ENCODE measurements around the gene RPS21. TPM values are rescaled to one million over a fixed set of nuclear protein-coding genes. Genes with fewer than 3 reads are reported as not detected.

RPS21 gene
- total RNA-seq, 1 donor from 2014 or later, result 1,935 TPM

- intact Hi-C loops (cut with DNase I), result no loop called here
- no peak for DNase-seq (ENCODE audit: extremely low spot score in 2 of 2)
- H3K9me3 ChIP-seq, result no peaks in the 10 kb centered on the region
- no peaks in the 10 kb centered on the region for H3K36me3 ChIP-seq
- H3K4me1 ChIP-seq, result no peaks in the 10 kb centered on the region
- H3K27me3 ChIP-seq, result no peaks in the 10 kb centered on the region
- H3K27ac ChIP-seq, result no peak overlapping the region
- H3K4me3 ChIP-seq, result no peak overlapping the region
- TF ChIP-seq POLR2A (IDR thresholded peaks at IDR 0.05), result no peak
- no peak for TF ChIP-seq CTCF (IDR thresholded peaks at IDR 0.05)
- TF ChIP-seq POLR2AphosphoS5 (IDR thresholded peaks at IDR 0.05; ENCODE audit: insufficient read depth in 1 of 2, low read depth in 1 of 2), result no peak
Observed at GRCh38 chr20:62420846-62421715, 34.2 kb downstream of the RPS21 start.

GRCh38 chr20:62421716-62421990, 34.8 kb downstream of the RPS21 start:
- no peaks in the 10 kb centered on the region for H3K9me3 ChIP-seq
- no peaks in the 10 kb centered on the region for H3K4me1 ChIP-seq
- H3K4me3 ChIP-seq, result no peak overlapping the region
- no peaks in the 10 kb centered on the region for H3K27me3 ChIP-seq
- intact Hi-C loops (cut with DNase I), result no loop called here
- H3K36me3 ChIP-seq, result no peaks in the 10 kb centered on the region
- H3K27ac ChIP-seq, result no peak overlapping the region
- DNase-seq (ENCODE audit: extremely low spot score in 2 of 2), result no peak
- TF ChIP-seq POLR2AphosphoS5 (IDR thresholded peaks at IDR 0.05; ENCODE audit: insufficient read depth in 1 of 2, low read depth in 1 of 2) (no peak), POLR2A (IDR thresholded peaks at IDR 0.05) (no peak), CTCF (IDR thresholded peaks at IDR 0.05) (no peak)

- H3K27me3 ChIP-seq, result no peaks in the 10 kb centered on the region
- TF ChIP-seq CTCF (IDR thresholded peaks at IDR 0.05) (no peak), POLR2A (IDR thresholded peaks at IDR 0.05) (no peak), POLR2AphosphoS5 (IDR thresholded peaks at IDR 0.05; ENCODE audit: insufficient read depth in 1 of 2, low read depth in 1 of 2) (no peak)
Observed at GRCh38 chr20:62422636-62423325, 35.9 kb downstream of the RPS21 start.

GRCh38 chr20:62423326-62423706, 36.4 kb downstream of the RPS21 start:
- intact Hi-C loops (cut with DNase I), result no loop called here
- H3K9me3 ChIP-seq, result no peaks in the 10 kb centered on the region
- TF ChIP-seq CTCF (IDR thresholded peaks at IDR 0.05), result no peak
- no peak for TF ChIP-seq POLR2AphosphoS5 (IDR thresholded peaks at IDR 0.05; ENCODE audit: insufficient read depth in 1 of 2, low read depth in 1 of 2)
- no peak for TF ChIP-seq POLR2A (IDR thresholded peaks at IDR 0.05)
- H3K4me3 ChIP-seq, result no peak overlapping the region
- no peaks in the 10 kb centered on the region for H3K36me3 ChIP-seq
- H3K27me3 ChIP-seq, result no peaks in the 10 kb centered on the region
- no peak for DNase-seq (ENCODE audit: extremely low spot score in 2 of 2)
- H3K4me1 ChIP-seq, result peaks cover 12% of the 10 kb centered on the region
- no peak overlapping the region for H3K27ac ChIP-seq

More at GRCh38 chr20:62422636-62423325, 35.9 kb downstream of the RPS21 start:
- H3K27ac ChIP-seq, result no peak overlapping the region
- no peaks in the 10 kb centered on the region for H3K36me3 ChIP-seq
- H3K9me3 ChIP-seq, result no peaks in the 10 kb centered on the region
- H3K4me1 ChIP-seq, result peaks cover 7% of the 10 kb centered on the region
- no peak for DNase-seq (ENCODE audit: extremely low spot score in 2 of 2)
- H3K4me3 ChIP-seq, result no peak overlapping the region
- intact Hi-C loops (cut with DNase I), result no loop called here

Data from vagina (tissue), 2 donors.